ENCODE data around the gene MAGI1.
A peak's percentile ranks its signal among the peaks of the same experiment; 100 is the strongest.
"Not testable (repeated sequence)": the region's sequence is repeated elsewhere in the genome, so short reads cannot be mapped to it uniquely, and the experiment has no call there.

Gene MAGI1

GRCh38 chr3:65748326-65748725 is 290.4 kb downstream of the MAGI1 start:
- DNase-seq (ENCODE audit: low spot score) = no peak

- DNase-seq (ENCODE audit: low spot score) = no peak
These were observed 291.9 kb downstream of the MAGI1 start for GRCh38 chr3:65746848-65747247.

GRCh38 chr3:65745306-65745705 is 293.4 kb downstream of the MAGI1 start:
- DNase-seq (ENCODE audit: low spot score) = no peak

GRCh38 chr3:65742914-65743313 is 295.8 kb downstream of the MAGI1 start:
- DNase-seq (ENCODE audit: low spot score) = peak; percentile 14

- no peak for DNase-seq (ENCODE audit: low spot score)
These were observed 297.2 kb downstream of the MAGI1 start for GRCh38 chr3:65741540-65741939.

- DNase-seq (ENCODE audit: low spot score) = no peak
These were observed 298.7 kb downstream of the MAGI1 start for GRCh38 chr3:65739901-65740541.

GRCh38 chr3:65734792-65735191 is 303.9 kb downstream of the MAGI1 start:
- no peak for DNase-seq (ENCODE audit: low spot score)

GRCh38 chr3:65734382-65734781 is 304.3 kb downstream of the MAGI1 start:
- no peak for DNase-seq (ENCODE audit: low spot score)

GRCh38 chr3:65733459-65733858 is 305.3 kb downstream of the MAGI1 start:
- DNase-seq (ENCODE audit: low spot score) = no peak

- peak; percentile 63 for DNase-seq (ENCODE audit: low spot score)
These were observed 306.4 kb downstream of the MAGI1 start for GRCh38 chr3:65732051-65732935.

- DNase-seq (ENCODE audit: low spot score) = no peak
These were observed 308.3 kb downstream of the MAGI1 start for GRCh38 chr3:65730449-65730848.

GRCh38 chr3:65729973-65730372 is 308.7 kb downstream of the MAGI1 start:
- DNase-seq (ENCODE audit: low spot score) = no peak

GRCh38 chr3:65729555-65729954 is 309.2 kb downstream of the MAGI1 start:
- peak; percentile 24 for DNase-seq (ENCODE audit: low spot score)

GRCh38 chr3:65728138-65728537 is 310.6 kb downstream of the MAGI1 start:
- no peak for DNase-seq (ENCODE audit: low spot score)

GRCh38 chr3:65723985-65724384 is 314.7 kb downstream of the MAGI1 start:
- DNase-seq (ENCODE audit: low spot score) = no peak

GRCh38 chr3:65723011-65723410 is 315.7 kb downstream of the MAGI1 start:
- no peak for DNase-seq (ENCODE audit: low spot score)

- no peak for DNase-seq (ENCODE audit: low spot score)
These were observed 317.6 kb downstream of the MAGI1 start for GRCh38 chr3:65720989-65721737.

GRCh38 chr3:65719639-65720038 is 319.1 kb downstream of the MAGI1 start:
- not testable (repeated sequence) for DNase-seq (ENCODE audit: low spot score)

- DNase-seq (ENCODE audit: low spot score) = no peak
These were observed 320.9 kb downstream of the MAGI1 start for GRCh38 chr3:65717676-65718346.

- DNase-seq (ENCODE audit: low spot score) = no peak
These were observed 322.5 kb downstream of the MAGI1 start for GRCh38 chr3:65716071-65716751.

GRCh38 chr3:65714134-65714533 is 324.6 kb downstream of the MAGI1 start:
- no peak for DNase-seq (ENCODE audit: low spot score)

- DNase-seq (ENCODE audit: low spot score) = peak; percentile 69
These were observed 325.7 kb downstream of the MAGI1 start for GRCh38 chr3:65713016-65713415.

Data from hepatic stellate cell (primary cell).